Measurements from ENCODE around the gene HID1.

- TF ChIP-seq CTCF (IDR thresholded peaks at IDR 0.05) (no peak), POLR2A (IDR thresholded peaks at IDR 0.05) (no peak)
Measured at GRCh38 chr17:74935048-74935447, 37.5 kb downstream of the HID1 start.
